A549 (cell line): ENCODE measurements around the gene SASH1. TPM values are rescaled to one million over a fixed set of nuclear protein-coding genes. Genes with fewer than 3 reads are reported as not detected.
A peak's percentile ranks its signal among the peaks of the same experiment; 100 is the strongest.

ENCODE experiments used
- ATAC-seq, 2 experiments: fragments of 200-7000 bp in 1 of 2; fragments of >200 bp in 1 of 2; cut with Nextera tagmentation in 1 of 2; cut with Tn5 transposase in 1 of 2; 3 replicates each; pipeline versions ENCODE4 v1.8.0 to v1.9.1; 2018 to 2020; ENCODE audit warnings: mild to moderate bottlenecking in 1 of 2, moderate library complexity in 1 of 2
- CTCF ChIA-PET: fragments of 300-600 bp; sonication (Branson Sonifier 250); formaldehyde crosslinking; extraction: SDS; loops from one replicate; lab custom pipeline; 2021; ENCODE audit warnings: antibody characterized with exemption, inconsistent platforms; lab: Yijun Ruan, JAX
- POLR2A ChIA-PET: fragments of 350-600 bp; formaldehyde crosslinking; extraction: SDS; loops from one replicate; lab custom pipeline; 2021; ENCODE audit warnings: antibody characterized with exemption, inconsistent platforms; lab: Yijun Ruan, JAX
- DNase-seq, 2 experiments: peaks; one replicate each; pipeline versions ENCODE4 v3.0.0 to v3.0.0-alpha.2; 2011 to 2016; ENCODE audit warnings: low read depth in 1 of 2, low spot score in 1 of 2
- FAIRE-seq: peaks from 2 replicates; lab custom pipeline; 2011; peaks lifted over from hg19 to GRCh38; lab: Jason Lieb, UNC
- H3K27ac ChIP-seq, 2 experiments: fragments of >200 bp; sonication (Bioruptor Twin); formaldehyde crosslinking; 3 replicates each; pipeline ENCODE4 v1.5.1; 2016 to 2017
- H3K4me1 ChIP-seq: fragments of >200 bp; sonication (Bioruptor Twin); formaldehyde crosslinking; 3 replicates; pipeline ENCODE4 v1.6.1; 2016
- H3K4me2 ChIP-seq: fragments of >200 bp; sonication (Bioruptor Twin); formaldehyde crosslinking; 3 replicates; pipeline ENCODE4 v1.6.1; 2016
- H3K4me3 ChIP-seq: fragments of >200 bp; sonication (Bioruptor Twin); formaldehyde crosslinking; 3 replicates; pipeline ENCODE4 v1.5.1; 2016
- H3K9me3 ChIP-seq: fragments of >200 bp; sonication (Bioruptor Twin); formaldehyde crosslinking; 3 replicates; pipeline ENCODE4 v1.6.1; 2016
- BHLHE40 ChIP-seq: IDR thresholded peaks from 2 replicates; pipeline ENCODE4 v1.6.1; 2012; ENCODE audit warnings: low read depth, low read length, inconsistent platforms
- CBX8 ChIP-seq: fragments of 200-600 bp; sonication (generic); IDR thresholded peaks from 2 replicates; pipeline ENCODE4 v1.6.1; 2016
- CHD2 ChIP-seq: fragments of 150-350 bp; IDR thresholded peaks from 2 replicates; pipeline ENCODE4 v1.6.1; 2014; ENCODE audit warnings: low read length; ENCODE audit not compliant: partially characterized antibody
- CHD4 ChIP-seq: fragments of 200-600 bp; sonication (generic); IDR thresholded peaks from 2 replicates; pipeline ENCODE4 v1.6.1; 2016; ENCODE audit warnings: antibody characterized with exemption, mild to moderate bottlenecking, borderline replicate concordance
- EHF ChIP-seq: fragments of 250-450 bp; sonication (Bioruptor Pico); IDR thresholded peaks from 2 replicates; pipeline ENCODE4 v1.5.0; 2020; ENCODE audit warnings: mild to moderate bottlenecking
- FOSL2 ChIP-seq, 2 experiments: fragments of 450-650 bp in 1 of 2; fragments of >200 bp in 1 of 2; sonication (Bioruptor Twin) in 1 of 2; formaldehyde crosslinking; IDR thresholded peaks; 2 replicates each; pipeline versions ENCODE4 v1.5.0 to v1.6.1; 2016 to 2020; ENCODE audit warnings: mild to moderate bottlenecking in 1 of 2, moderate library complexity in 1 of 2
- FOXS1 ChIP-seq: fragments of 250-450 bp; sonication (Bioruptor Pico); IDR thresholded peaks from 2 replicates; pipeline ENCODE4 v1.5.0; 2020; ENCODE audit warnings: mild to moderate bottlenecking, moderate library complexity
- GATA3 ChIP-seq: IDR thresholded peaks from 2 replicates; pipeline ENCODE4 v1.6.1; 2012; ENCODE audit warnings: borderline replicate concordance
- HEYL ChIP-seq: fragments of 250-450 bp; sonication (Bioruptor Pico); IDR thresholded peaks from 2 replicates; pipeline ENCODE4 v1.8.0; 2021; ENCODE audit warnings: mild to moderate bottlenecking, moderate library complexity
- JUN ChIP-seq, 2 experiments: fragments of >200 bp; sonication (Bioruptor Twin); formaldehyde crosslinking; IDR thresholded peaks; 2 replicates in 1 of 2; 3 replicates in 1 of 2; pipeline ENCODE4 v1.6.1; 2016 to 2017
- KDM5A ChIP-seq: fragments of 200-600 bp; sonication (generic); IDR thresholded peaks from 2 replicates; pipeline ENCODE4 v1.6.1; 2016; ENCODE audit warnings: antibody characterized with exemption, mild to moderate bottlenecking
- POLR2AphosphoS2 ChIP-seq: conservative IDR thresholded peaks from 2 replicates; pipeline ENCODE4 v1.6.1; 2012; ENCODE audit warnings: low read length, improper control_type of control experiment, inconsistent platforms
- REST ChIP-seq: fragments of 200-600 bp; sonication (generic); IDR thresholded peaks from 2 replicates; pipeline ENCODE4 v1.6.1; 2016; ENCODE audit warnings: antibody characterized with exemption, mild to moderate bottlenecking, moderate library complexity
- RFX5 ChIP-seq: fragments of 450-650 bp; IDR thresholded peaks from 2 replicates; pipeline ENCODE4 v1.7.1; 2014; ENCODE audit warnings: antibody characterized with exemption, mild to moderate bottlenecking, moderate library complexity
- SMC3 ChIP-seq: fragments of >200 bp; sonication (Bioruptor Twin); formaldehyde crosslinking; IDR thresholded peaks from 3 replicates; pipeline ENCODE4 v1.6.1; 2018; ENCODE audit warnings: inconsistent platforms
- SREBF2 ChIP-seq: fragments of 450-650 bp; IDR thresholded peaks from 2 replicates; pipeline ENCODE4 v1.6.1; 2014; ENCODE audit warnings: mild to moderate bottlenecking, moderate library complexity
- TFCP2L1 ChIP-seq: fragments of 250-450 bp; sonication (Bioruptor Pico); IDR thresholded peaks from 2 replicates; pipeline ENCODE4 v1.5.0; 2021; ENCODE audit warnings: mild to moderate bottlenecking
- USF2 ChIP-seq: fragments of 450-650 bp; IDR thresholded peaks from 2 replicates; pipeline ENCODE4 v1.6.1; 2014; ENCODE audit warnings: antibody characterized with exemption
- WGBS: methylation state at CpG from one replicate; pipeline ENCODE4 v1.1.6; 2017; ENCODE audit errors: missing lambda C conversion rate; 5-methylcytosine and 5-hydroxymethylcytosine counted together
- polyA plus RNA-seq, 4 experiments: library from polyadenylated mRNA; depleted of rRNA in 3 of 4; stranded (reverse); fragments of >200 nt; fragmentation: RNase III in 1 of 4; extraction: RNeasy Plus Mini Kit Qiagen cat#74134 plus additional on column Dnase treatment in 1 of 4; gene quantifications; 2 replicates in 3 of 4; 3 replicates in 1 of 4; pipeline ENCODE4 v1.2.3, GENCODE V29; 2011 to 2017
- TF ChIP-seq, protein P1 (sequence below): fragments of >200 bp; sonication (Bioruptor Twin); formaldehyde crosslinking; IDR thresholded peaks from 2 replicates; pipeline ENCODE4 v1.6.1; 2016
- TF ChIP-seq, protein P2 (sequence below): fragments of 250-450 bp; sonication (Bioruptor Pico); IDR thresholded peaks from 2 replicates; pipeline ENCODE4 v1.5.0; 2020; ENCODE audit warnings: low read depth, mild to moderate bottlenecking, moderate library complexity
- TF ChIP-seq, protein P3 (sequence below): IDR thresholded peaks from 2 replicates; pipeline ENCODE4 v1.6.1; 2012; ENCODE audit warnings: low read depth, borderline replicate concordance

The SASH1 gene
- polyA plus RNA-seq, 2 of the 4 experiments (the other 2 are of a cell fraction) = 2.5 to 3.0 TPM

GRCh38 chr6:148509119-148509799 is 166.6 kb downstream of the SASH1 start:
- H3K4me3 ChIP-seq = no peak overlapping the region
- ChIA-PET CTCF (no interaction called here), POLR2A (no interaction called here)
- ATAC-seq = no peak
- no peak for FAIRE-seq
- H3K4me2 ChIP-seq = no peak overlapping the region
- no peaks in the 10 kb centered on the region for H3K9me3 ChIP-seq
- TF ChIP-seq, protein P1, sequence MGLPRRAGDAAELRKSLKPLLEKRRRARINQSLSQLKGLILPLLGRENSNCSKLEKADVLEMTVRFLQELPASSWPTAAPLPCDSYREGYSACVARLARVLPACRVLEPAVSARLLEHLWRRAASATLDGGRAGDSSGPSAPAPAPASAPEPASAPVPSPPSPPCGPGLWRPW = no peak
- TF ChIP-seq SREBF2 (no peak), TFCP2L1 (no peak), POLR2AphosphoS2 (no peak), JUN (IDR thresholded peaks at IDR 0.05) (no peak), CHD4 (no peak), FOSL2 (IDR thresholded peaks at IDR 0.05) (no peak), FOSL2 (CRISPR knock-in tag; IDR thresholded peaks at IDR 0.05) (no peak)
- TF ChIP-seq, protein P2, sequence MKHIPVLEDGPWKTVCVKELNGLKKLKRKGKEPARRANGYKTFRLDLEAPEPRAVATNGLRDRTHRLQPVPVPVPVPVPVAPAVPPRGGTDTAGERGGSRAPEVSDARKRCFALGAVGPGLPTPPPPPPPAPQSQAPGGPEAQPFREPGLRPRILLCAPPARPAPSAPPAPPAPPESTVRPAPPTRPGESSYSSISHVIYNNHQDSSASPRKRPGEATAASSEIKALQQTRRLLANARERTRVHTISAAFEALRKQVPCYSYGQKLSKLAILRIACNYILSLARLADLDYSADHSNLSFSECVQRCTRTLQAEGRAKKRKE (CRISPR knock-in tag) = no peak
- no peak for DNase-seq
- no peaks in the 10 kb centered on the region for H3K4me1 ChIP-seq
- WGBS = 91% methylated on average over 14 of the region's 14 CpGs
- no peak overlapping the region for H3K27ac ChIP-seq

DNA sequence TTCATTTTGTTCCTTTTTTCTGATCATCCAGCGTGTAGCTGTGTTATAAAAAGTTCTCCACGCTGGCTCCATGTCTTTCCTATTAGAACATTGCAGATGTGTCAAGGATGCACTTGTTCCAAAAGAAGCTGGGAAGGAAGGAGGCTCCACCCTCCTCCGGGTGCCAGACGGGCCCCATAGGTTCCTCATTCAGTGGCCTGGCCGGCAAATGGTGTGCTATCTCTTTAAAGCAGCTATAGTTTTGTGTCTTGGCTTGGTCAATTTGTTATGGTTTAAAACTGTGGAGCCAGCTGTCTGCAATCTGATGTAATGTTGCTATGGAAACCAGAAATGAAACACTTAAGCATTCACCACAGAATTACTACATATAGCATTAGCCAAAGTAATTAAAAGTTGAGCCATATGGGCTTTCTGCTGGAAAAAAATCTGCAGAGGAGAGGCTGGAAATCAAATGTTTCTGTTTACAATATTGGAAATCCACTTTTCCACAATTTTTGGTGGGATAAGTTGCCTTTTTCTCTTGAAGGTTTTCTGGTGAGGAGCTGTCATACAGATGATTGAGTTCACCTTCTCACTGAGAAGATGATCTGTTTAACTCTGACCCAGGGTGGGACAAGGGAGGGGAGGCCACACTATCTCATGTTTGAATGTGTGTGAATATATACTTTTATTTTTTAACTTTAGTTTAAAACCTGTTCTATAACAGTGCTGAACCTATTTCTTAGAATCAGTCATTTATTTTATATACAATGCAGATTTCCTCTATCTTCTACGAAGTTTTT is 167.4 kb downstream of the SASH1 start:
- TF ChIP-seq EHF (CRISPR knock-in tag) (no peak), BHLHE40 (no peak), SMC3 (no peak), CBX8 (no peak), FOXS1 (CRISPR knock-in tag) (no peak), USF2 (no peak), CHD2 (no peak), RFX5 (no peak), POLR2AphosphoS2 (no peak), REST (no peak), GATA3 (no peak), KDM5A (no peak), FOSL2 (IDR thresholded peaks at IDR 0.05) (no peak), FOSL2 (CRISPR knock-in tag; IDR thresholded peaks at IDR 0.05) (no peak), HEYL (no peak)
- TF ChIP-seq, protein P3, sequence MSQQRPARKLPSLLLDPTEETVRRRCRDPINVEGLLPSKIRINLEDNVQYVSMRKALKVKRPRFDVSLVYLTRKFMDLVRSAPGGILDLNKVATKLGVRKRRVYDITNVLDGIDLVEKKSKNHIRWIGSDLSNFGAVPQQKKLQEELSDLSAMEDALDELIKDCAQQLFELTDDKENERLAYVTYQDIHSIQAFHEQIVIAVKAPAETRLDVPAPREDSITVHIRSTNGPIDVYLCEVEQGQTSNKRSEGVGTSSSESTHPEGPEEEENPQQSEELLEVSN = no peak
- TF ChIP-seq, all 56 proteins: peak for 0
- ChIA-PET CTCF (no interaction called here), POLR2A (no interaction called here)
- 62% methylated on average over 6 of the region's 6 CpGs for WGBS
- no peak overlapping the region for H3K4me2 ChIP-seq
- no peak overlapping the region for H3K4me3 ChIP-seq
- peak; percentile 13 to 33; a peak in 1 of 6 replicates for ATAC-seq
- no peak for FAIRE-seq
- H3K9me3 ChIP-seq = no peaks in the 10 kb centered on the region
- H3K4me1 ChIP-seq = no peaks in the 10 kb centered on the region
- no peak overlapping the region for H3K27ac ChIP-seq
- peak in 1 of 2 experiments; percentile 5 for DNase-seq
